HG02885 (cell line): ENCODE data around the gene PFKFB2.

Source experiments
- ATAC-seq: cut with Tn5 transposase; IDR thresholded peaks from one replicate; pipeline ENCODE4 v1.9.1; 2021; ENCODE audit warnings: mild to moderate bottlenecking; ENCODE audit not compliant: unreplicated experiment, poor library complexity

The PFKFB2 gene

DNA sequence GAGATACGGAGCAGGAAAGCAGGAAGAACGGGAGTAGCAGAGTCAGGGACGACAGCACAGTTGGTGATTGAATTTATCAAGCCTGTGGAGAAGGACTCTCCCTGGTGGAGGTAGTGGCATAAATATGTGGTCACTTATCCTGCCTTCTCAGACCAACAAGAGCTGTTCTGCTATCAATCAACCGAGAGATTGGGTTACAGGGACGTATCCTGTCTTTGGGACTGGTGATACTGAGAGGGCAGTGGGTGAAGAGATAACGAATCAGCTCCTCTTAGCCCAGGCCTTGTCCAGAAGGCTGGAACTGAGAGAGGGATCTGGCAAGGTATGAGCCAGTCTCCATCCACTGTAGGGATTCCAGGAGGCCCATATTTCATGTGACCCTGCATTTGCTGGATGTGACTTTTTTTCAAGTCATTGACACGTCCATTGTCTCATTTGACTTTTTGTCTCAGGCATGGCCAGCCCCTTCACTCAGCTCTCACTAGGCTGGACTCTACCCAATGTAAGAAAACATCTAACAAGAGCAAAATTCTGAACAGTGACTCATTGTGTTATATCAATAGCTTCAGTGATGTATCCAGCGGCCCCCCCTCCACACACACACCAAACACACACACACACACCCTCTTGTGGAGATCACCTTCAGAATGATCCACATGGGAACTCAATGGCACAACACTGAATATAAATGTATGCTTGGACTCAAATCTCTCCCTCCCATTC is 31.8 kb upstream of the PFKFB2 start:
- no peak for ATAC-seq

DNA sequence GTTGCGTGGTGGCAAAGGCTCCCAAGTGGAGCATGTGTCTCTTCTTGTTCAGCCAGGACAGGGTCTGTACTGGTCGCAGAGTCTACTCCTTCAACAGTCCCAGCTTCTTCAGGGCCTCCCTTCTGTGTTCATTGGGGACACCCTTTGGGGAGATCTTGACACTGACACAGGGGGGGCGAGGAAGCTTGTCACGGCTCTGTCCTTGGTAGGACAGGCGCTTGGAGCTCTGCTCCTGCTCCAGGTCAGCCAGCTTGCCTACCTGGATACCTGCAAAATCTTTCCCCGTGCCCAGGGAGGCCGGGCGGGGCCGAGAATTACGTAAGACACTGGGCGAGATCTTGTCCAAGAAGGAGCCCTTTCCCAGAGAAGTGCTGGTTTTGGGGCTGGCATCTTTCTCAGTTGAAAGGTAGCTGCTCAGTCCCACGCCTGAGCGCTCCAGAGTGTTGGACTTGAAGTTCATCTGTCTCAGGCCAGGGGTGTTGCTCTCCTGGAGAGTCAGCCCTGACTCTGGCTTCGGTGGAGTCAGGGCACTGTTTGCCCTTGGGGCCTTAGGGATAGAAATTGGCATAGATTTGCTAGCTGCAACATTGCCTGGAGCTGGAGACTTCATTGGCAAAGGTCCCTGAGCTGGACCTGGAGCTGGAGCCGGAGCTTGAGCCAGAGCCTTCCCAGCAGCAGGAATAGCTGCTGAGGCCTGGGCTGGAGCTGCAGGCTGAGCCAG is 31.0 kb upstream of the PFKFB2 start:
- no peak for ATAC-seq

DNA sequence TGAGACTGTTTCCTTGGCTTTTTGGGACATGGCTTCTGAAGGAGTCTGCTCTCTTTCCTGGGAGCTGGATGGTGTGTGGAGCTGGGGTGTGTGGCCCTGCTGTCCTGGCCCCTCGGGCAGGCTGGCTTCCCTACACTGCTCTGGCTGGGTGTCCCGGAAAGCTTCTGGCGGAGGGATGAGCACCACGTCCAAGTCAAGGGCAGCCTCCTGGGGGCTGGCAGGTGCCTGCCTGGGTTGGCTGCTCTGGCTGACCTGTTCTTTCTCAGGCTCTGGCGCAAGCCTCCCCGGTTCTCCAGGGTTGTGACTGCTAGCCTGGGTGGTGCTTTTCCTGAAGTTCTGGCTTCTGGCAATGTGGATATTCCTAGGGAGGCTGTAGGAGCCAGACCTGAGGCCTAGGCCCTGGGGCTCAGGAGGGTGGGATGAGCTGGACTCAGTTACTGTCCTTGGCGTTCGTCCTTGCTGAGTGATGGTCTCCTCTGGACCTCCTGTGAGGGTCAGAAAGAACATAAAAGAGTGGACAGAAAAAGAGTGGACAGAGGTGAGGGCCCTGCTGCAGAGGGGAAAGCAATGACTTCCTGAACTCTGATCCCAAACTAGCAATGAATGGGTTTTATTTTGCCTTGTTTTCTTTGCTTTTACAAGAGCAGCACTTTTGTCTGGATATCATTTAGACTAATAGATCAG is 29.9 kb upstream of the PFKFB2 start:
- no peak for ATAC-seq

DNA sequence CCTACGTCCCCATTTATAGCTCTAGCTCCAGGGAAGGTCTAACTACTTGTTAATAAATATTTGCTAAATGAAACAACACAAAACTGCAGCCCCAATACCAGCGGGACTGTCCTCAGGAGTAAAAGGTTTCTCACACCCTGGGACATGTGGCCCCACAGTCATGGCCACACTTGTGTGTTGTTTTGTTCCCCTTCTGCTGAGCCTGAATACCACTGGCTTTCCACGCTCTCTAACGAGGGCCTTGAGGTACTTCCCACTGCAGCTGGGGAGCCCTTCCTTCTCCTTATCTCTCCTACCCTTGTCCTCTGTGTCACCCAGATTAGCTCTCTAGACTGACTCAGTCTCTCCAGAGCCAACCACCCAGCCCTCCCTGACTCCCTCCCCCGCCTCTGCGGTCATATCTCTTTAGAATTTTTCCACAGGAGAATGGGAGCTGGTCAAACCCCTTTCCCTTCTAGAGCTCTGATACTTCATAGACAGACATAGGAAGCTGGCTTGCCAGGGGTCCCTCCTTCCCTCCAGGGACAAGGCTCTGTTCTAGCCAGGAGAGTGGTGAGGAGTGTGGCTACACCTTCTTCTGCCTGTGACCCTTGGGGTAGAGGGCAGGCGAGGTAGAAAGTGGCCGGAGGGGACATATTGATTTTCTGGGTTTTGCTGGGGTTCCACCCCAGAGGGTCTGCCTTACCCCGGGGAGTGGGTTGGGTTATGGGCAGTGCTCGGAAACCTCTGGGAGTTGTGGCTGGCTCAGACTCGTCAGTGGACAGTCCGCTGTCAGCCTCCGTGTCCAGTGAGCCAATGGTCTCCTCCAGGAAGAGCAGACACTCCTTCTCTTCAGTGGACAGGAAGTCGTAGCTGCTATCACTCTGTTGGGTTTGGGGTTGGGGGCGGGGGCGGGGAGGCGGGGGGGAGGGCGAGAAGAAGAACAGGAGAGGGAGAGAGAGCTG is 28.6 kb upstream of the PFKFB2 start:
- ATAC-seq = no peak

DNA sequence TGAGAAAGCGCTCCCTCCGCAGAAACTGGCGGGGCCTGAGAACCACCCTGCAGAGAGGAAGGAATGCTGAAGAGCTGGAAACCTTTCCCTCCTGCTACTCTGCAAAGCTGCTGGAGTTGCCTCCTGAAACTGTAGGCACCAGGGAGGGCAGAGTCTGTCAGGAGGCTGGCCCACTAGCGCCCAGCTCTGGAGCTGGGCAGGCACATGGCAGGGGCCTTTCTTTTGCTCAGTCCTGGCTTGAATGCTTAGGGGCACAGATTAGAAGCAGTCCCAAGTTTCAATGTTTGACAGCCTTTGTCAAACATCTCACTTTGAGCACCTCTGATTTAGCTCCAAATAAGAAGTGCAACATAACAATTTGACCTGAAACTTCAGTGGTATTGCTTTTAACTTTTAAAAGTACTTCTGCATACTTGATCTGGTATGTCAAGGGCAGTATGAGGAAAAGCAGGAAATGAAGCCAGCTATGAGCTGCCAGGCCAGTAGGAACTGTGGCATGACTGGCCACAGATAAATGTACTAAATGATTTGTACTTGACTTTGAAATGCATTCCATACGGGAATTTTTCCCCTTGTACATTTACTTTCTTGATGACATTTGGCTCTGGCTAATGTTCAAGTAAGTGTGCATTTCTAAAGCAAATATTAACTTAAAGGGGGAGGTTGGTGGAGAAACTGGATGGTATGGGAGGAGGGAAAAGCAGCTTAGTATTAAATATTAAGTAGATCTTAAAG is 27.8 kb upstream of the PFKFB2 start:
- no peak for ATAC-seq

DNA sequence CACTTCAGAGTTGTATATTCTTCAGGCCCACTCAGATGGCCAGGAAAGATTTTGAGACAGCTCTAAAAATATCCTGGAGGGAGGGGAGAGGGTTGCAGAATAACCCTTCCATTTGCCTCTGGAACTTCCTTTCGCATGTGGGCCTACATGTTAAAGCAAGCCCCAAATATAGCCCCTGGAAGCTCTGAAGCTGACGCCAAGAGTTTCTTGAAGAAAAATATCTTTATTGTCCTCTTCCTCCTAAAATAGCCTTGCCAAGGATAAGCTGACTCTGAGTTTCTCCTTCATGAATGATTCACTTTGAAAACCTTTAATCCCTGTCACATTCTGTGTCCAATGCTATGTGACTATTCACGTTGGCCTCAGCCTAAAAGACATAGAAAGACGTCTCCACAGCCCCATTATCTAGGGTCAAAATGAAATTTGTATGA is 27.0 kb upstream of the PFKFB2 start:
- no peak for ATAC-seq

DNA sequence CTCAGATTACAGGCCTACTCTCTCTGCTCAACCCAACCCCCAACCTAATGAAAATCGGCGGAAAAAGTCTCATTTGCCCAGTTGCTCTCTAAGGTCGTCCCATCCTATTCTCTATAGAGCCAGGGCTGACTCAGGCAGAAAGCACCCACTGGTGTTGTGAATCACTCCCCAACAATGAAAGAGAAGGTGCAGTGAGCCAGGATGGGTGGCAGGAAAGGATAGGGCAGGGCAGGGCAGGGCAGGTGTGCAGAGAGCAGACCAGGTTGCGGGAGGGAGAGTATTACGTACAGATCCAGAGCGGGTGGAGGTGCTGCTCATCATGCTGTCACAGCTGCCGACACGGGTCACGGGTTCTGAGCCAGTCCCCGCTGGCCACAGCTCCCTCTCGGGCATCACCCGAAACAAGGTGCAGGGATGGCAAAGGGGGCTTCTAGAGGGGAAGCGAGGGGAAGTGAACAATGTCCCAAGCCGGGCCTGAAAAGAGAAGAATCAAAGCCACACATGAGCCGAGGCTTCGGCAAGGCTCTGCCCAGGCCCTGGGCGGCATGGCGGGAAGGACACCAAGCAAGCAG is 25.8 kb upstream of the PFKFB2 start:
- no peak for ATAC-seq

DNA sequence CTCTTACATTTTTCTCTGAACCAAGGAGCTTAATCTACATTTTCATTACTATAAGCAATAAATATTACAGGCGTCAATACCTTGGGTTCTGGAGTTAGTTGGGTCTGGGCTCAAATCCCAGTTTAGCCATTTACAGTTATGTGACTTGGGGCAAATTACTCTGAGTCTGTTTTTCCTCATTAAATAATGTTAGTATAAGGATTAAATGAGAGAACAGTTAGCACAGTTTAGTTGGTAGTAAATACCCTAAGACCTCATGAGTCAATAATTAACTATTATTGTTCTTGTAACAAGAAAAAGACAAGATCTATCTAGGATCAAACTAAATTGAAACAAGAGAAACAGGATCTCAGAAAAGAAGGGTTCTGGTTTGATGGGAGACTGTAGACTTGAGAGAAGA is 25.2 kb upstream of the PFKFB2 start:
- no peak for ATAC-seq

DNA sequence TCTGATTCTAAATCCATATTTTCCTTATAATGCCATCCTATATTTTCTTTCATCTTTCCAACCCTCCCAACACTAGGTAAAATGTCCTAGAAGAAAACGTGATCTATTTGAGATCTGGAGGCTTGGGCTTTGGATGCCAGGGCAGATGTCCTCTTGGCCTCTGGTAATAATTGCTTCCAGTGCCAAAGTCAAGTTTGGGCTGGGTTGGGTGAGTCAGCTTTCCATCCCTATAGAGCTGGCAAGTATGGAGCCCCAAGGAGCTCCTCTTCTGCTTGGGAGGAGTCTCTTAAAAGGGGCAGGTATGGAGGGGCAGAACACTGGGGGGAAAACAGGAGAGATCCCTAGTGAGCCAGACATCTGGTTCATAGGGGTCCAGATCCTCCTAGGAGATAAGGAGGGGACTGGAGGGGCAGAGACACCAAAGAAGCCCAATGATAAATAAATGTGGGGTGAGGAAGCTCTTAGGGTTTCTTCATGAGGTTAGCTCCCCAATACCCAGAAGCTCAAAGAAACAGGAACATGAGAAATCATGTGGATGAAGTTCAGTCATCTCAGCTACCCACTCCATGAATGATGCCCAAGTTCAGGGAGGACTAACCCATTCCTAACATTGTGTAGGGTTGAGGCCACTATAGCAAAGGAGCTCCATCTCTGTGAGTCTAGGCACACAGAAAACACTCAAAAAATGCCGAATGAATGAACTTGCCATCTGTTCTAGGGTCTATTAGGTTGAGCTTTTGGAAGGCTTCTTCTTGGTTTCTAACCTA is 24.0 kb upstream of the PFKFB2 start:
- no peak for ATAC-seq

DNA sequence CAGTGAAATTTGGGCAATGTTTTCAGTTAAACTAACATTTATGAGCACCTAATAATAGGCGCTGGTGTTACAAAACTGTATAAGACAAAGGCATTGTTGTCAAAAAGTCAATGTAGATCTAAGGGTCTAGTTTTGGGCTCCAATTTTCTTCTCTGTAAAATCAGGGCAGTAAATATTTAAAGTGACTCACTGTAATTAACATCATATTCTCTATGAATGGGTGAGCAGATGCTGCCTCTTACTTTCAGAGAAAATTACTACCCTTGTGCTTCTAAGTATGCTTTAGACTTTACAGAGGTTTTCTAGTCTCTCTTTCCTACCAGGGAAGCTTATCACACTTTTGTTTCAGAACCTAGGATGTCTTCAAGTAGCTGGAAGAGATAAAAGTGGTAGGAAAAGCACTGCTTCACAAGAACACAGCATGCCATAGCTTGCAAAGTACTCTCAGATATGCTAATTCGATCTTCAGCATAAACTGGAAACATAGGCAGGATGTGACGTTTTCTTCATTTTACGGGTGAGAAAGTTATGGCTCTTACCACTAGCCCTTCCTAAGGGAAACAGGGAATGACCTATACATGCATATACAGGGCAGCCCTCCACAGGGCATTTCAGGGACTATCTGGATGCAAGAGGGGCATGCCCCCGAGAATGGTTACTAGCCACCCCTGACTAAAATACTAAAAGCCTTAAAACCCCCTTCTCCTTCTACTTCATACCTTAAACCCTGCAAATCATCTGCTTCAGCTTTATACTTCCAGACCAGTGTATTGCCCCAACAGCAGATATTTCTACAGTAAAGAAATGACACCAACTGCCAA is 23.2 kb upstream of the PFKFB2 start:
- ATAC-seq = no peak

DNA sequence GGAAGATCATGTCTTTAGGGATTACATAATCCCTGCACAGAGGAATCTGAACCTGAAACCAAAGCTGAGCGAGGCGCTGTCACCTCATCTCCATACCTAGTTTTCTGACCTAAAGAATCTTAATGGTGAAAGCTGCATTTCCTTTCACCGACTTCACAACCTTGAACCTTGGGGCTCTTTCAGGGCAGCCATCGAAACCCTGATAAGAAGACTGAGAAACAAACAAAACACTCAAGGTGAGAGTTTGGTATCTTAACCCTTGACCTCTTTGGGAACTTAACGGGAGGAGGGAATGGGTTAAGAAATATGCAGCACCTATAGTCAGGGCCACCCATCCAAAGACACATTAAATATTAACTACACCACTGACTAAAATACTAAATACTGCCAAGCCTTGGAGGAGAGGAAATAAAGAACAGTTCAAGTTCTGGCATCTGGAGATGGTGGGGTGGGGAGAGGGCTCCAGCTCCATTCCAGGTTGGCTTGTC is 22.5 kb upstream of the PFKFB2 start:
- no peak for ATAC-seq

DNA sequence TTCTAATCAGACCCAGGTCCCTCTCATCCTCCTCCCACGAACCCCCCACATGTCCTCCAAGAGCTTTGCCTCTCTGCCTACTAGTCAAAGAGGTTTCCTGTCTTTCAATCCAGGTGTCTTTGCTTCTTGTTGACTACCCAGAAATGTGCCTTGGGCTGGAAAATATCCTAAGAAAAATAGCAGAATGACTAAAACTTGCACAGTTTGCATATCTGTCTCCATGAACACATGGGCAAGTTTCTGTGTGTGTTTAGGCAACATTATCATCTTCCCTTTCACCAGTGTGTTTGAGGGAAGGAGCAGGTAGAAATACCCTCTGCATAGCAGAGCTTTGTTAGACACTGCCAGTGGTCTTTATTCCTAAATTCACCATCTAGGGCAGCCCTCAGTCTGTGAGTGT is 22.1 kb upstream of the PFKFB2 start:
- ATAC-seq = no peak

DNA sequence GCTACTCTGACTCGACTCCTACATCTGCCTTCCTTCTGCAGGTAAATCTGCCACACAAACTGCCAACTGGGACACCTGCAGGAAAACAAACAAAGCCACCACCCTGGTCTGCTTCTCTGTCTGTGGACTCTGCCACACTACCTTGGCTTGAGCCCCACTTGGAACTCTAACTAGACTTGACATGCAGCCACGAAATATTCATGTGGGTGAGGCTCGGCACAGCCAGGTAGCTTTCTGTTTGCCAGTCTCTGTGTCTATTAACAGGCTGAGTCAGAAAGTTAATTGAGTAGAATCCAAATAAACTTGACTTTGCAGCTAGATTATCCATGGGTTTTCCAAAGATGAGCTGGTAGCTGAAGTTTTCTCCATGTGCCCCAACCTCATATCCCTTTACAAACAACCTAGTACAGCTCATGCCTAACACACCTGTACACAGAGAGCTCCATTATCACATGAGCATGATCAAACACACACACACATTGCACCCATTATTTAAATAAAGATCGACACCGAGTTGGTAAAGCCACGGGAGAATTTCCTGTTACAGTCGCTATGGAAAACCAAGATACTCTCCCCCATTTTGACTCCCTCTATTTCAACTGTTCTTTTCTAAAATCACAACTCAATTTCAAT is 21.3 kb upstream of the PFKFB2 start:
- ATAC-seq = no peak

DNA sequence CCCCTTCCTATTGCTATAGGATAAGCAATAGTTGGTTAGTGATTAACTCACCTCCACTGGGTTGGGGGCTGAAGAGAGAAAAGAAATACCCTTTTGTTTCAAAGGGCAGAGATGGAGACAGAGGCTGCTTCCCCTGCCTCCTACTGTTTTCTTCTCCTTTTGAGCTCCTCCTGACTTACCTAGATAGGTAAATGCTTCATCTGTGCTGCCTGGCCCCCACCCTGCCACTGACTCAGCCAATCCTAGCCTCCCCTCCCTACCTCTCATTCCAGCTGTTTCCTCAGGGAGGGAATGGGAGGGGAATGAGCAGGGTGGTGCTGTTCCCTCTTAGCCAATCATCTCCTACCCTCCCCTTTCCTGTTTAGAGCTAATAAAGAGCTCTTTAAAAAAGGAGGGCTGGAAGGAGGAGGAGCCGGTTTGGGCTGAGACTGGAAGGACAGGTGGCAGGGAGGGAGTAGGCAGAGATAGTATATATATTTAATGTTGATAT is 20.5 kb upstream of the PFKFB2 start, which contains the start of gene C1orf116:
C1orf116 (minus strand) TSS at position 229 of the 490 bp plus-strand sequence. CDS start 5,158 bp downstream, outside the sequence.
- no peak for ATAC-seq

DNA sequence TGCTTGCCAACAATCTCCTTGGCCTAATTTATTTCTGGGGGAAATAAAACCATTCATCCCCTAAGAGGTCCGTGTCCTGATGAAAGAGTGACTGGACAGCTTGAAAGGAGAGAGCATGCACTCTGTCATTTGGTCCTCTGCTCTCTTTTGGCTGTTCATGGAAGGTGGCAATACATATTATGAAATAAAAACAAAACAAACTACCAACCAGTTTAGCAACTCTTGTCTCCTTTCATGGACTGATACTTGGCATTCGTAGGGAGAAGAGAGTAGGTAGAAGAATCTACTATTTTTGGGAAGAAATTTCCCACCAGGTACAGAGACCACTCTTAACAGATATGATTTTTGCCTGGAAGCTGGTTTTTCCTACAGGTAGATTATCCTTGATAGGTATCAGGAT is 19.8 kb upstream of the PFKFB2 start:
- no peak for ATAC-seq

DNA sequence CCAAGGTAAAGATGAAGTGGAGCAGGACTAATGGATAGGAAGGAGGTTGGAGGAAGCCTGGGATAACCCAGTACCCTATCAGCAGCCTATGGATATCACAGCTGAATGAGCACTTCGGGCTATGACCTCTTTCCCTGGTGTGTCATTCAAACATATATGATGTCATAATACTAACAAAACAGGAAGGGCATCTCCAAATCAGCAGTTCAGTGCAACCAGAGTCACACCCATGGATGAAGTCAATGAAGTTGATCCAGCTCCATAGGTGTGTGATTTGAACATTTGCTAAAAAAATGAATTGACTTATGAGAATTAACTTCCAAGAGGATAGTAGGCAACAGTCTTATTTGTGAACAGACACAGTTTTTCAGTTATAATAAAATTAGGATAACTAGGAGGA is 18.9 kb upstream of the PFKFB2 start:
- no peak for ATAC-seq

DNA sequence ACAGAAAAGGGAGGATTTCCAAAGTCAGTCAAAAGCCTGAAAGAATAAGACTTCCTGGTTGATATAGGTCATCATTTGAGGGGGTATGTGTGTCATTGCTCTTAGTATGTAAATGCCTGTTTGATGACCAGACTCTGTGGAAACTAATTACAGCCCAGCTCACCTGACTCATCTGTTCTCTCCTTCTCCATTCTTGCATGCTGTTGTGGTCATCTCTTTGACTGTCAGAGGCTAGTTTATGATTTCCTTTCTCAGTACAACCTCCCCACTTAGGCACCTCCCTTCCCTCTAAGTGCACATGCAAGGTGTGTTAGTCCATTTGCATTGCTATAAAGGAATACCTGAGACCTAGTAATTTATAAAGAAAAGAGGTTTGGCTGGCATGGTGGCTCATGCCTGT is 18.1 kb upstream of the PFKFB2 start:
- ATAC-seq = no peak
